ENCODE data around the gene MRGPRF.

DNA sequence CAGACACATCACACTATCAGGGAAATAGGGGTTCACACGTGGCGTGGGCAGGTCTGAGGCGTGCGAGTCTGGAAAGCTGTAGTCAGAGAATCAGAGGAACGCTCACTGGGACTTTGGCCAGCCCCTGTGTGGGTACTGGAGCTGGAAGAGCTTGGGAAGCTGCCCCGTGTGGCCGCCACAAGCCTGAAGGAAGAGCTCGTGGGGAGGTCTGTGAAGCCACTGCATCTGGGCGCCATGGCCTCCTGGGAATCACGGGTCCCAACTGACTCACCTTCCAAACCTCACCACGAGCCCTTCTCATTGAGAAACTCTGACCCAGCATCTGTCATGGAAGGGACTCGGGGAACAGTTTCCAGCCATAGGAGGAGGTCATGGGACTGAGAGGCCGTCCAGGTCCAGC lies 5.9 kb upstream of the MRGPRF start:
- TF ChIP-seq, protein P1, sequence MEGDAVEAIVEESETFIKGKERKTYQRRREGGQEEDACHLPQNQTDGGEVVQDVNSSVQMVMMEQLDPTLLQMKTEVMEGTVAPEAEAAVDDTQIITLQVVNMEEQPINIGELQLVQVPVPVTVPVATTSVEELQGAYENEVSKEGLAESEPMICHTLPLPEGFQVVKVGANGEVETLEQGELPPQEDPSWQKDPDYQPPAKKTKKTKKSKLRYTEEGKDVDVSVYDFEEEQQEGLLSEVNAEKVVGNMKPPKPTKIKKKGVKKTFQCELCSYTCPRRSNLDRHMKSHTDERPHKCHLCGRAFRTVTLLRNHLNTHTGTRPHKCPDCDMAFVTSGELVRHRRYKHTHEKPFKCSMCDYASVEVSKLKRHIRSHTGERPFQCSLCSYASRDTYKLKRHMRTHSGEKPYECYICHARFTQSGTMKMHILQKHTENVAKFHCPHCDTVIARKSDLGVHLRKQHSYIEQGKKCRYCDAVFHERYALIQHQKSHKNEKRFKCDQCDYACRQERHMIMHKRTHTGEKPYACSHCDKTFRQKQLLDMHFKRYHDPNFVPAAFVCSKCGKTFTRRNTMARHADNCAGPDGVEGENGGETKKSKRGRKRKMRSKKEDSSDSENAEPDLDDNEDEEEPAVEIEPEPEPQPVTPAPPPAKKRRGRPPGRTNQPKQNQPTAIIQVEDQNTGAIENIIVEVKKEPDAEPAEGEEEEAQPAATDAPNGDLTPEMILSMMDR (IDR thresholded peaks at IDR 0.05; ENCODE audit: low read length): no peak
- TF ChIP-seq EZH2 (optimal IDR thresholded peaks at IDR 0.05; ENCODE audit: low read depth, low read length): no peak

All from MM.1S (cell line).